Adipocyte (in vitro differentiated cells): Measurements from ENCODE around the gene KLHL3.
A peak's percentile ranks its signal among the peaks of the same experiment; 100 is the strongest.
"Not testable (repeated sequence)": the region's sequence is repeated elsewhere in the genome, so short reads cannot be mapped to it uniquely, and the experiment has no call there.

Experiments used
- DNase-seq: peaks from one replicate; pipeline ENCODE4 v3.0.0-alpha.2; 2015; ENCODE audit warnings: low read depth
- H3K27me3 ChIP-seq: replicated peaks from 2 replicates; pipeline ENCODE4 v1.7.0; 2013; ENCODE audit warnings: mild to moderate bottlenecking, low read length, moderate library complexity; ENCODE audit not compliant: control insufficient read depth, insufficient read depth
- H3K36me3 ChIP-seq: 2 replicates; pipeline ENCODE4 v1.7.0; 2013; ENCODE audit warnings: low read length, mild to moderate bottlenecking, moderate library complexity; ENCODE audit not compliant: control insufficient read depth, insufficient read depth, severe bottlenecking
- H3K4me1 ChIP-seq: 2 replicates; pipeline ENCODE4 v1.7.0; 2013; ENCODE audit warnings: mild to moderate bottlenecking, low read length, moderate library complexity; ENCODE audit not compliant: control insufficient read depth, insufficient read depth
- H3K4me3 ChIP-seq: 2 replicates; pipeline ENCODE4 v1.7.0; 2013; ENCODE audit warnings: mild to moderate bottlenecking, low read length, moderate library complexity
- H3K9ac ChIP-seq: 2 replicates; pipeline ENCODE4 v1.7.0; 2013; ENCODE audit warnings: mild to moderate bottlenecking, low read length, moderate library complexity
- H3K9me3 ChIP-seq: 2 replicates; pipeline ENCODE4 v1.7.0; 2013; ENCODE audit warnings: mild to moderate bottlenecking, low read length, moderate library complexity; ENCODE audit not compliant: control insufficient read depth

KLHL3 gene, protein sequence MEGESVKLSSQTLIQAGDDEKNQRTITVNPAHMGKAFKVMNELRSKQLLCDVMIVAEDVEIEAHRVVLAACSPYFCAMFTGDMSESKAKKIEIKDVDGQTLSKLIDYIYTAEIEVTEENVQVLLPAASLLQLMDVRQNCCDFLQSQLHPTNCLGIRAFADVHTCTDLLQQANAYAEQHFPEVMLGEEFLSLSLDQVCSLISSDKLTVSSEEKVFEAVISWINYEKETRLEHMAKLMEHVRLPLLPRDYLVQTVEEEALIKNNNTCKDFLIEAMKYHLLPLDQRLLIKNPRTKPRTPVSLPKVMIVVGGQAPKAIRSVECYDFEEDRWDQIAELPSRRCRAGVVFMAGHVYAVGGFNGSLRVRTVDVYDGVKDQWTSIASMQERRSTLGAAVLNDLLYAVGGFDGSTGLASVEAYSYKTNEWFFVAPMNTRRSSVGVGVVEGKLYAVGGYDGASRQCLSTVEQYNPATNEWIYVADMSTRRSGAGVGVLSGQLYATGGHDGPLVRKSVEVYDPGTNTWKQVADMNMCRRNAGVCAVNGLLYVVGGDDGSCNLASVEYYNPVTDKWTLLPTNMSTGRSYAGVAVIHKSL

DNA sequence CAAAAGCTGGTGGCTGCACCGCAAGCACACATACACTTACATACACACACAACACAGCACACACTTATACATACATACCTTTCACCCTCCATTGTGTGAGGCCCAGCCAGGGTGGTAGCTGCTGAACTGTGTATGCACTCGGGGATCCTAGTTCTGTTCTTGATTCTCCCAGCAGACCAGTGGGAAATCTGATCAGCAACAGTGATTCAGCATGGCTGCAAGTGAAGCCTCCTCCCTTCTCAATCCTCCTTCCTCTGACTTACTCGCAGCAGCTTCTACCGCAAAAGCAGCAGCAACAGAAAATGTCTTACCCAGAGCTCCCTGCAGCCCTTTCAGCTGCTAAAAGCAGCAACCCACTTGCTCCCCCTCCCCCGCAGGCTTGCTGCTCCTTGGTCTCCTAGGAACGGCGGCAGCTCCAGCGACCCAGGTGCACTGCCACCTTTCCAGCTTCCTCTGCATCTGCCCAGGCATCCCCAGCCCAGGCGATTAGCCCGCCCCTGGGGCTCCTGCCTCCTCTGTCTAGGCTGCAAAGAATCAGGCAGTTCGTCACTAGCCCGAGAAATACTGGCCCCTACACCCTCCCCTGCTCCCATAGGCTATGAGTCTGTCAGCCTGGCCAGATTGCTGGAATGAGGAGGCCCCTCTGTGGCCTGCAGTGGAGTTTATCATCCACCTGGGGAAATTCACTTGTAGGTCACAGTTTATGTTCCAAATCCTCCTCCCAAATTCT, at the start of gene KLHL3:
Gene KLHL3 (minus strand): TSS at position 535 of the 730 bp plus-strand sequence. CDS start 443 bp downstream, at position 92.
- Histone ChIP-seq H3K9me3 (peaks cover 4% of the 10 kb centered on the region), H3K36me3 (no peaks in the 10 kb centered on the region), H3K4me1 (peaks cover 39% of the 10 kb centered on the region), H3K27me3 (no peaks in the 10 kb centered on the region), H3K4me3 (peak within 1 kb of the TSS; percentile 76), H3K9ac (peak within 1 kb of the TSS; percentile 70)
- peak; percentile 50 for DNase-seq

DNA sequence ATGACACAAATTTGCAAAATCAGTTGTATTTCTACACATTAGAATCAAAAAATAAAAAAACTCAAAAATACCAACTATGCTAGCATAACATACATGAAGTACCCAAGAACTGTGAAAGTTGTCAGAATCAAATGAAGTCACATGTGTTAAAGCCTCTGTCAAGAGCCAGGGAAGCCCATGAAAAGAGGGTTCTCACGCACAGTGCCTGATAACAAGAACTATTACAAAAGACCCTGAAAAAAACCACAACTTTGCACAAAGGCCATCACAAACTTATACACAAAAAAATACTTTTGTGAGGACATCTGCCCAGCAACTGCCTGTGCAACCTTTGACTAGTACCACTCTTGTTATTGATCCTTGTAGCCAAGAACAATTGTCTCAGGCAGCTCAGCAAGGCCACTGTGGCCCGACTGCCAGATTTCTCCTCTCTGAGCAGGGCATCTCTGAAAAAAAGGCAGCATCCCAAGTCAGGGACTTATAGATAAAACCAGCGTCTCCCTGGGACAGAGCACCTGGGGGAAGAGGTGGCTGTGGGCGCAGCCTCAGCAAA, 47.2 kb upstream of the KLHL3 start:
- H3K9ac ChIP-seq = no peak overlapping the region
- H3K4me3 ChIP-seq = no peak overlapping the region
- H3K4me1 ChIP-seq = no peaks in the 10 kb centered on the region
- DNase-seq = no peak
- H3K9me3 ChIP-seq = peaks cover 4% of the 10 kb centered on the region
- H3K36me3 ChIP-seq = no peaks in the 10 kb centered on the region
- peaks cover 3% of the 10 kb centered on the region for H3K27me3 ChIP-seq

DNA sequence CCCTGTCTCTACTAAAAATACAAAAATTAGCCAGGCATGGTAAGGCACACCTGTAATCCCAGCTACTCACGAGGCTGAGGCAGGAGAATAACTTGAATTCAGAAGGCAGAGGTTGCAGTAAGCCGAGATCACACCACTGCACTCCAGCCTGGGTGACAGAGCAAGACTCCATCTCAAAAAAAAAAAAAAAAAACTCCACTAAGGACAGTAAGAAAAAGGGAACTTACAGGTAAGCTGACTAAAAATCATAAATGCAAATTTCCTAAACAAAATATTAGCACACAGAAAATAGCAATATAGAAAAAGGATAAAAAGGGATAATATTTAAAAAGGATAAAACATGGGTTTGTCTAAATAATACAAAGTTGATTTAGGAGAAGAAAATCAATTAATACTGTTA, 46.2 kb upstream of the KLHL3 start:
- Histone ChIP-seq H3K9me3 (peaks cover 4% of the 10 kb centered on the region), H3K9ac (no peak overlapping the region), H3K27me3 (peaks cover 3% of the 10 kb centered on the region), H3K36me3 (no peaks in the 10 kb centered on the region), H3K4me1 (no peaks in the 10 kb centered on the region), H3K4me3 (no peak overlapping the region)
- DNase-seq = no peak

DNA sequence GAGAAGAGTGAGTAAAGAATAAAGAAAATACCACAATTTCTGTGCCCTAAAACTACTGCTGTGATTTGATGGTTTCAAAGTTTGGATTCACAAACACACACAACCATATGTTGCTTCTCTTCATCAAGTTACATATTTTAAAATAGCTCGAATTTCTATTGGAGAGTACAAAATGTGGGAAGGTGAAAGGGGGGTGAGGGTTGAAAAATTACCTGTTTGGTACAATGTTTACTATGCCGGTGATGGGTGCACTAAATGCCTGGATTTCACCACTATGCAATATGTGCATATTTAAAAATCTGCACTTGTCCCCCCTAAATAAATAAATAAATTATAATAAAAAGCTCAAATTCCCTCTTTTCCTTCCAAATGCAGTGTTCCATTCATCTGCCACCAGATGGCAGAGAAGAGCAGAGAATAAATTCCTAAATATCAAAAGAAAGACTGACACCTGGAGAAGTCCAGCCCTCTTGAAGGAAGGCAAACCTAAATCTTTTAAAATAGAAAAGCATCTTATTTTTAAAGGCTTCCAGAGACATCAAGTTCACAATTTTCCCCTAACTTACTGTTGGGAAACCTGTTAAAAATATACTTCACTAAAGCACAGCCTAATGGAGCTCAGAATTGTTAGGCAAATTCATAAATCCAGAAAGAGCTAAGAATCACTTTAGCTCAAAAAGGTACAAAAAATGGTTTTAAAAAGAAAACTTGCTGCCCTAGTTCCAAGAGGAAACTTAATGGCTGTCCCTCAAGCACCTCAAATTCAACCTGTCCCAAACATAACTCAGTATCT, 43.1 kb upstream of the KLHL3 start:
- Histone ChIP-seq H3K27me3 (peaks cover 3% of the 10 kb centered on the region), H3K4me1 (no peaks in the 10 kb centered on the region), H3K4me3 (no peak overlapping the region), H3K36me3 (no peaks in the 10 kb centered on the region), H3K9ac (no peak overlapping the region), H3K9me3 (no peaks in the 10 kb centered on the region)
- DNase-seq = peak; percentile 77

- not testable (repeated sequence) for H3K4me1 ChIP-seq, H3K9me3 ChIP-seq, H3K27me3 ChIP-seq, H3K36me3 ChIP-seq, DNase-seq, H3K4me3 ChIP-seq, H3K9ac ChIP-seq
These were observed 32.0 kb upstream of the KLHL3 start for GRCh38 chr5:137767937-137768336.

DNA sequence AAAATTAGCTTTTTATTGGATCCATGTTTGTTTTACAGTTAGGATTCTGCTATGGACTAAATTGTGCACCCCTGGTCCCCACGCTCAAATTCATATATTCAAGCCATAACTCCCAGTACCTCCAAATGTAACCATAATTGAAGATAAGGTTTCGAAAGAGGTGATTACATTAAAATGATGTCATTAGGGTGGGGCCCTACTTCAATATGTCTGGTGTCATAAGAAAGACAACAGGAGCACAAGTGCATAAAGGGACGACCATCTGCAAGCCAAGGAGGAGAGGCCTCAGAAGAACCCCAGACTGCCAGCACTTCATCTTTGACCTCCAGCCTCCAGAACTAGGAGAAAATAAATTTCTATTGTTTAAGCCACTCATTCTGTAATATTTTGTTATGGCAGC, 25.7 kb upstream of the KLHL3 start:
- no peak overlapping the region for H3K9ac ChIP-seq
- no peak for DNase-seq
- no peaks in the 10 kb centered on the region for H3K27me3 ChIP-seq
- no peaks in the 10 kb centered on the region for H3K36me3 ChIP-seq
- H3K4me3 ChIP-seq = no peak overlapping the region
- H3K9me3 ChIP-seq = no peaks in the 10 kb centered on the region
- peaks cover 10% of the 10 kb centered on the region for H3K4me1 ChIP-seq

- peak; percentile 26 for DNase-seq
- Histone ChIP-seq H3K36me3 (no peaks in the 10 kb centered on the region), H3K4me3 (no peak overlapping the region), H3K9me3 (no peaks in the 10 kb centered on the region), H3K4me1 (peaks cover 10% of the 10 kb centered on the region), H3K9ac (no peak overlapping the region), H3K27me3 (no peaks in the 10 kb centered on the region)
These were observed 25.0 kb upstream of the KLHL3 start for GRCh38 chr5:137760719-137761516.

- no peaks in the 10 kb centered on the region for H3K36me3 ChIP-seq
- peaks cover 10% of the 10 kb centered on the region for H3K4me1 ChIP-seq
- no peaks in the 10 kb centered on the region for H3K9me3 ChIP-seq
- H3K9ac ChIP-seq = no peak overlapping the region
- H3K27me3 ChIP-seq = no peaks in the 10 kb centered on the region
- no peak for DNase-seq
- H3K4me3 ChIP-seq = no peak overlapping the region
These were observed 24.4 kb upstream of the KLHL3 start for GRCh38 chr5:137760294-137760693.

GRCh38 chr5:137758715-137759306, 22.9 kb upstream of the KLHL3 start:
- Histone ChIP-seq H3K36me3 (no peaks in the 10 kb centered on the region), H3K9ac (no peak overlapping the region), H3K4me1 (peaks cover 10% of the 10 kb centered on the region), H3K27me3 (no peaks in the 10 kb centered on the region), H3K9me3 (no peaks in the 10 kb centered on the region), H3K4me3 (no peak overlapping the region)
- DNase-seq = no peak

DNA sequence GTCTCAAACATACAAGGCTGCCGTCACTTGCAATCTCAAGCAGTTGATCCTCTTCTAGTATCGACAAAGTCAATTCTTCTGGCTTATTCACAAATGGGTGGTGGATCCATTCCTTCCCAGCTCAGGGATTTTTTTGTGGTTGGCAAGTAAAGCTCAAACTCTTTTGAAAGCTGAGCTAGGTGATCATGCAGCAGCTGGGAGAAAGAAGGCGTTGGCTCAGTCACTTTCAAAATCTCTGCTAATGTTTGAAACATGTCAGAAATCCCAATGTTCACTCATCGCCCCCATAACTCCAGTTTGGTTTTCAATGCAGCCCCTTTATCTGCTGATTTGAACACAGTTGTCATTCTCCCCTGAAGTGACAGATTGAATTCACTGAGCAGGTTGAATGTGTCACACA, 22.2 kb upstream of the KLHL3 start:
- Histone ChIP-seq H3K9me3 (no peaks in the 10 kb centered on the region), H3K9ac (no peak overlapping the region), H3K4me1 (peaks cover 10% of the 10 kb centered on the region), H3K36me3 (no peaks in the 10 kb centered on the region), H3K4me3 (no peak overlapping the region), H3K27me3 (no peaks in the 10 kb centered on the region)
- no peak for DNase-seq
